Calu3 (cell line): ENCODE results near the gene ZNF552. TPM values are rescaled to one million over a fixed set of nuclear protein-coding genes. Genes with fewer than 3 reads are reported as not detected.
"Not testable (repeated sequence)": the region's sequence is repeated elsewhere in the genome, so short reads cannot be mapped to it uniquely, and the experiment has no call there.

ENCODE experiments used
- BruUV-seq: library from RNA; stranded (reverse); fragments of 400-500 nt; replicated peaks from 2 replicates; lab custom pipeline; 2021; lab: Mats Ljungman, UMichigan
- CTCF ChIA-PET: fragments of 300-600 bp; sonication (Branson Sonifier 250); formaldehyde crosslinking; loops from one replicate; lab custom pipeline; 2022; ENCODE audit warnings: antibody characterized with exemption; lab: Charles Lee
- DNase-seq: peaks from one replicate; pipeline ENCODE4 v3.0.0; 2022
- H3K27ac Mint-ChIP-seq: one replicate; pipeline ENCODE4 v1.8.0; 2022; ENCODE audit warnings: mixed read lengths; ENCODE audit not compliant: unreplicated experiment
- H3K27me3 Mint-ChIP-seq: one replicate; pipeline ENCODE4 v1.8.0; 2022; ENCODE audit warnings: mixed read lengths; ENCODE audit not compliant: unreplicated experiment
- H3K36me3 Mint-ChIP-seq: one replicate; pipeline ENCODE4 v1.8.0; 2022; ENCODE audit warnings: mild to moderate bottlenecking, moderate library complexity, mixed read lengths; ENCODE audit not compliant: insufficient read depth, unreplicated experiment
- H3K4me1 Mint-ChIP-seq: one replicate; pipeline ENCODE4 v1.8.0; 2022; ENCODE audit warnings: mild to moderate bottlenecking, low read depth, mixed read lengths; ENCODE audit not compliant: unreplicated experiment
- H3K4me3 Mint-ChIP-seq: one replicate; pipeline ENCODE4 v1.8.0; 2022; ENCODE audit warnings: mild to moderate bottlenecking, low read depth, moderate library complexity, mixed read lengths; ENCODE audit not compliant: unreplicated experiment
- H3K9me3 Mint-ChIP-seq: one replicate; pipeline ENCODE4 v1.8.0; 2022; ENCODE audit warnings: low read depth, mixed read lengths; ENCODE audit not compliant: unreplicated experiment
- intact Hi-C: fragments of 100-400 bp; cut with micrococcal nuclease; formaldehyde crosslinking; loops from one replicate; pipeline ENCODE4 v1.10.0; 2022; ENCODE audit not compliant: unreplicated experiment
- total RNA-seq: library from RNA; stranded (reverse); gene quantifications from 2 replicates; pipeline ENCODE4 v1.2.3, GENCODE V29; 2022
- TF ChIP-seq, protein P1 (sequence below): fragments of 200-600 bp; IDR thresholded peaks from one replicate; pipeline ENCODE4 v1.8.0; 2022; ENCODE audit warnings: antibody characterized with exemption; ENCODE audit not compliant: unreplicated experiment

The ZNF552 gene
- total RNA-seq, 1 experiment from 2014 or later = 24.8 TPM

DNA sequence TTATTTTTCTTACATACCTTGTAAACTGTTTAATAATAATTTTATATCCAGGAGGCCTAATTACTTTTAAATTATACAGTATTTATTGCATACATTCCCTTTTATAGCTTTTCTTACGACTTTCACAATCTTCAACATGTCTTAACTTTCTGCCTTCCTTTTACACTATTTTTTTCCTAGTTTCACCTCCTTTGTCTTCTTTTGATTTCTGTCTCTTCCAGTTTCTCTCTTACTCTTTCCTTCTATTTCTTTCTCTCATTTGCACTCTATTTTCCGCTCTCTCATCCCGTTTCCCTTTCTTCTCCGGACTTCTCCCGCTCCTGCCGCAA lies 11.5 kb downstream of the ZNF552 start:
- CTCF ChIA-PET = no interaction called here

DNA sequence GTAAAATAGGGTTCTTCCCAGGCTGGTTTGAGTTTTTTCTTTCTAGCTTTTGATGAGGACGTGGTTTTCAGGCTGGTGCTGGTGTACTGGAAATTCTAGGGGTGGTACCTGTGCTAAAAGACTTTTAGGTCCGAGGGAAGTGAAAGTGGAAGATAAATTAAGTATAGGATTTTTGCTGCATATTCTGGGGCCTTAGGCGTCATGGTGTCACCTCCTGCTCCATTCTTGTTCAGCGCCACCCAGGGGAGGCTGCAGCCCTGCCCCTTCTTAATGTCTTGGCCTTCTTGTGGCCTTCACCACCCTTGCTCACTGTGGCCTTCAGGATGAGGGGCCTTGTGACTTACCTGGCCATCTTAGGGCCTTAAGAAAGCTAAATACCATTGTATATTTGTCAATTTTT lies 12.4 kb downstream of the ZNF552 start:
- no peak overlapping the region for H3K4me3 Mint-ChIP-seq
- TF ChIP-seq, protein P1, sequence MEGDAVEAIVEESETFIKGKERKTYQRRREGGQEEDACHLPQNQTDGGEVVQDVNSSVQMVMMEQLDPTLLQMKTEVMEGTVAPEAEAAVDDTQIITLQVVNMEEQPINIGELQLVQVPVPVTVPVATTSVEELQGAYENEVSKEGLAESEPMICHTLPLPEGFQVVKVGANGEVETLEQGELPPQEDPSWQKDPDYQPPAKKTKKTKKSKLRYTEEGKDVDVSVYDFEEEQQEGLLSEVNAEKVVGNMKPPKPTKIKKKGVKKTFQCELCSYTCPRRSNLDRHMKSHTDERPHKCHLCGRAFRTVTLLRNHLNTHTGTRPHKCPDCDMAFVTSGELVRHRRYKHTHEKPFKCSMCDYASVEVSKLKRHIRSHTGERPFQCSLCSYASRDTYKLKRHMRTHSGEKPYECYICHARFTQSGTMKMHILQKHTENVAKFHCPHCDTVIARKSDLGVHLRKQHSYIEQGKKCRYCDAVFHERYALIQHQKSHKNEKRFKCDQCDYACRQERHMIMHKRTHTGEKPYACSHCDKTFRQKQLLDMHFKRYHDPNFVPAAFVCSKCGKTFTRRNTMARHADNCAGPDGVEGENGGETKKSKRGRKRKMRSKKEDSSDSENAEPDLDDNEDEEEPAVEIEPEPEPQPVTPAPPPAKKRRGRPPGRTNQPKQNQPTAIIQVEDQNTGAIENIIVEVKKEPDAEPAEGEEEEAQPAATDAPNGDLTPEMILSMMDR = no peak
- peaks cover 63% of the 10 kb centered on the region for H3K36me3 Mint-ChIP-seq
- DNase-seq = no peak
- intact Hi-C loops = no loop called here
- H3K4me1 Mint-ChIP-seq = peaks cover 50% of the 10 kb centered on the region
- no peaks in the 10 kb centered on the region for H3K9me3 Mint-ChIP-seq
- H3K27ac Mint-ChIP-seq = peak overlapping the region; percentile 13
- no peaks in the 10 kb centered on the region for H3K27me3 Mint-ChIP-seq
- no TSS peak for BruUV-seq
- CTCF ChIA-PET = no interaction called here

More for the DNA sequence above, 11.5 kb downstream of the ZNF552 start:
- H3K9me3 Mint-ChIP-seq = no peaks in the 10 kb centered on the region
- peak overlapping the region; percentile 70 for H3K4me3 Mint-ChIP-seq
- H3K4me1 Mint-ChIP-seq = peaks cover 50% of the 10 kb centered on the region
- TF ChIP-seq, protein P1 = no peak
- intact Hi-C loops = no loop called here
- peak overlapping the region; percentile 37 for H3K27ac Mint-ChIP-seq
- H3K27me3 Mint-ChIP-seq = no peaks in the 10 kb centered on the region
- H3K36me3 Mint-ChIP-seq = peaks cover 71% of the 10 kb centered on the region
- BruUV-seq = no TSS peak
- no peak for DNase-seq

GRCh38 chr19:57800696-57801095 lies 14.0 kb downstream of the ZNF552 start:
- Mint-ChIP-seq H3K36me3 (peaks cover 61% of the 10 kb centered on the region), H3K9me3 (no peaks in the 10 kb centered on the region), H3K27ac (no peak overlapping the region), H3K4me1 (peaks cover 50% of the 10 kb centered on the region), H3K4me3 (no peak overlapping the region), H3K27me3 (no peaks in the 10 kb centered on the region)
- intact Hi-C loops = no loop called here
- BruUV-seq = no TSS peak
- DNase-seq = no peak
- TF ChIP-seq, protein P1 = no peak
- CTCF ChIA-PET = no interaction called here

- CTCF ChIA-PET, H3K9me3 Mint-ChIP-seq, H3K27me3 Mint-ChIP-seq, BruUV-seq, DNase-seq, H3K27ac Mint-ChIP-seq, intact Hi-C loops, H3K4me3 Mint-ChIP-seq: not testable (repeated sequence)
- Mint-ChIP-seq H3K36me3 (peaks cover 50% of the 10 kb centered on the region), H3K4me1 (peaks cover 20% of the 10 kb centered on the region)
Measured at GRCh38 chr19:57796580-57796979, 18.1 kb downstream of the ZNF552 start.

DNA sequence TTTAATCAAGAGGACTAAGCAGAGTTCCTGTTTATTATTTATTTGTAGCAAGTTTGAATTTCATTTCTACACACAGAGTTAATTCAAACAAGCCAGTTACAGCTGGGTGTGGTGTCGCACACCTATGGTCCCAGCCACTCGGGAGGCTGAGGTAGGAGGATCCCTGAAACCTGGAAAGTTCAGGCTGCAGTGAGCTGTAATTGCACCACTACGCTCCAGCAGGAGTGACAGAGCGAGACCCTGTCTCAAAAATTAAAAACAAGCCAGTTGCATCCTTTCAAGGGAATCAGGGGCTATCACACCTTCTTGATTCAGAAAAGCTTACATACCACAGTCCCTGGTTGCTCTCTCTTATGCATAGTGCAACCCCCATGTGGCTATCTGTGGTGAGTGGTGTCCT lies 25.4 kb downstream of the ZNF552 start:
- intact Hi-C loops = no loop called here
- peaks cover 19% of the 10 kb centered on the region for H3K9me3 Mint-ChIP-seq

More for the DNA sequence above, 25.4 kb downstream of the ZNF552 start:
- Mint-ChIP-seq H3K4me1 (no peaks in the 10 kb centered on the region), H3K27me3 (no peaks in the 10 kb centered on the region), H3K36me3 (peaks cover 59% of the 10 kb centered on the region), H3K4me3 (no peak overlapping the region), H3K27ac (no peak overlapping the region)
- TF ChIP-seq, protein P1 = no peak
- no TSS peak for BruUV-seq
- CTCF ChIA-PET = no interaction called here
- no peak for DNase-seq
